ENCODE data around the gene PRKG1. TPM values are rescaled to one million over a fixed set of nuclear protein-coding genes. Genes with fewer than 3 reads are reported as not detected.

The PRKG1 gene
- total RNA-seq, 1 donor from 2014 or later = 4.6 TPM

DNA sequence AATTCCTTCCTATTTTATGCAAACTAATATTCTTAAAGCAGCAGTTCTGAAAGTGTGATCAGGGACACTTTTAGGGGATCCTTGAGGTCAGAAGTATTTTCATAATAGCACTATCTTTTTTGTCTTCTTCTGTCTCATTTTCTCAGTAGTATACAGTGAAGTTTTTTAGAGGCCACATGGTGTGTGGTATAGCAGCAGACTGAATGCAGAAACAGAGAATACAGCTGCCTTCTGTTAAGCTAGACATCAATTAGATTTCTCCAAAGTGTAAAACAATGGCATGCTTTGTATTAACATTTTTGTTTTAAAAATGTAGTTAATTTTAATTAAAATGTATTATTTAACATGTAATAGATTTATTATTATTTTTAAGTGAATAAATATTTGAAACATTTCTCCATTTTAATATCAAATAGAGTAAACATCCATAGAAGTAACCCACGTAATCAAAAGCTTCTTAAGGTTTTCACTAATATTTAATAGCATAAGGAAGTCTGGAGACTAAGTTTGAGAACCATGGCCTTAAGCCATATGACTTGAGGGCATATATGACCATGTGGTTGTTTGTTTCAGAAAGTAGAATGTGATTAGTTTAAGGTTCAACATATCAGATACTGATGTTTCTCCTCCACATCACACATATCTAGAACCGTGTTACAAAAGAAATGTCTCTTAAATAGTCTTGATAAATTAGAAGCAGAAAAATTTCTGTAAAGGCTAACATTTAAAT, 94.0 kb downstream of the PRKG1 start:
- no peak for DNase-seq (ENCODE audit: low spot score, unreplicated experiment)
- Mint-ChIP-seq H3K27ac (no peak overlapping the region), H3K36me3 (ENCODE audit: insufficient read depth) (peaks cover under 1% of the 10 kb centered on the region), H3K4me1 (ENCODE audit: low read depth) (peaks cover 3% of the 10 kb centered on the region), H3K9me3 (ENCODE audit: low read depth) (no peaks in the 10 kb centered on the region), H3K4me3 (ENCODE audit: low read depth) (no peak overlapping the region), H3K27me3 (no peaks in the 10 kb centered on the region)
- TF ChIP-seq, protein P1, sequence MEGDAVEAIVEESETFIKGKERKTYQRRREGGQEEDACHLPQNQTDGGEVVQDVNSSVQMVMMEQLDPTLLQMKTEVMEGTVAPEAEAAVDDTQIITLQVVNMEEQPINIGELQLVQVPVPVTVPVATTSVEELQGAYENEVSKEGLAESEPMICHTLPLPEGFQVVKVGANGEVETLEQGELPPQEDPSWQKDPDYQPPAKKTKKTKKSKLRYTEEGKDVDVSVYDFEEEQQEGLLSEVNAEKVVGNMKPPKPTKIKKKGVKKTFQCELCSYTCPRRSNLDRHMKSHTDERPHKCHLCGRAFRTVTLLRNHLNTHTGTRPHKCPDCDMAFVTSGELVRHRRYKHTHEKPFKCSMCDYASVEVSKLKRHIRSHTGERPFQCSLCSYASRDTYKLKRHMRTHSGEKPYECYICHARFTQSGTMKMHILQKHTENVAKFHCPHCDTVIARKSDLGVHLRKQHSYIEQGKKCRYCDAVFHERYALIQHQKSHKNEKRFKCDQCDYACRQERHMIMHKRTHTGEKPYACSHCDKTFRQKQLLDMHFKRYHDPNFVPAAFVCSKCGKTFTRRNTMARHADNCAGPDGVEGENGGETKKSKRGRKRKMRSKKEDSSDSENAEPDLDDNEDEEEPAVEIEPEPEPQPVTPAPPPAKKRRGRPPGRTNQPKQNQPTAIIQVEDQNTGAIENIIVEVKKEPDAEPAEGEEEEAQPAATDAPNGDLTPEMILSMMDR (IDR thresholded peaks at IDR 0.05; ENCODE audit: unreplicated experiment) = no peak

DNA sequence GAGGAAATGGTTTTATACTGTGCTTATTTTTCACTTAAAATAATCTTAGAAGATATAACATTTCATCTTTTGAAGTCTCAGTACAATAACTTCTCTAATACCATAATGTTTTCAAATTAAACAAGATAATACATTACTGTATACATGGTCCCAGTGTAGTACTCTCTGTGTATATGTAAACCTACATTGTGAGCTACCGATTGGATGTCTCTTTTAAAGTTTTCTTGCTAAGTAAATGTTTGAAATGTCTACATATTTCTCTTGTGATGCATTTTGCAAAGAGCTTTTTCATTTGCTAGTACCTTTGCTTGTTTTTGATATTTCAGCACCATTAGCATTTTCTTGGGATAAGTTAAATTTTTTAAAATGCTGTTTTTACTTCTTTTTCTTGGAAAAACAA, 94.8 kb downstream of the PRKG1 start:
- no peak overlapping the region for H3K27ac Mint-ChIP-seq
- peaks cover 3% of the 10 kb centered on the region for H3K4me1 Mint-ChIP-seq (ENCODE audit: low read depth)
- H3K4me3 Mint-ChIP-seq (ENCODE audit: low read depth) = no peak overlapping the region
- TF ChIP-seq, protein P1 (IDR thresholded peaks at IDR 0.05; ENCODE audit: unreplicated experiment) = no peak
- DNase-seq (ENCODE audit: low spot score, unreplicated experiment) = no peak
- no peaks in the 10 kb centered on the region for H3K36me3 Mint-ChIP-seq (ENCODE audit: insufficient read depth)
- no peaks in the 10 kb centered on the region for H3K9me3 Mint-ChIP-seq (ENCODE audit: low read depth)
- H3K27me3 Mint-ChIP-seq = no peaks in the 10 kb centered on the region

DNA sequence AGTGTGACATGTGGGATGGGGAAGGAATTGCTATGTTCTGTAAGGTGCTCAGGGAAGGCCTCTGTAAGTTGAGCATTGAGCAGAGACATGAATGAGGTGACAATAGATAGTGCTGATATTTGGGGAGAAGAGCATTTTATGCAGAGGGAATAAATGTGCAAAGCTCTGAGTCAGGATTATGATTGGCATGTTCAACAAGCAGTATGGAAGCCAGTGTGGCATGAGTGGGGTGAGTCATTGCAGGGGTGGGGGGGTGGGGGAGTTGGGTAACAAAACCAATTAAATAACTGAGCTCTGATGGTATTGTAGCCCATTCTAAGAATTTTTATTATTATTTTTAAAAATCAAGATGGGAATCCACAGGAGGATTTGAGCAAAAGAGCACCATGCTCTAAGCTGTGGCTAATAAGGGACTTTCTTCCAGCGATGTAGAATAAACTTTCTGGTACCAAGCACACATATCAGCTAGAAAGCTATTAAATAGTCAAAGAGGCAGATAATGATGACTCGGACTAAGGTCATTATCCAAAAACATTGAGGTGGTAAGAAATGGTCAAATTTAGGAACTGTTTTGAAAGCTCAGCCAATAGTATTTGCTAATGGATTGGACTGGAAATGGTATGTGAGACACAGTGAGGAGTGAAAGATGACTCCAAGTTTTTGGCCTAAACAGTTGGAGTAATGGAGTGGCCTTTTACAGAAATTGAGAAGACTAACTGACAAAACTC, 96.4 kb downstream of the PRKG1 start:
- no peak overlapping the region for H3K4me3 Mint-ChIP-seq (ENCODE audit: low read depth)
- H3K27me3 Mint-ChIP-seq = no peaks in the 10 kb centered on the region
- no peaks in the 10 kb centered on the region for H3K9me3 Mint-ChIP-seq (ENCODE audit: low read depth)
- DNase-seq (ENCODE audit: low spot score, unreplicated experiment) = no peak
- no peaks in the 10 kb centered on the region for H3K36me3 Mint-ChIP-seq (ENCODE audit: insufficient read depth)
- peaks cover 3% of the 10 kb centered on the region for H3K4me1 Mint-ChIP-seq (ENCODE audit: low read depth)
- H3K27ac Mint-ChIP-seq = no peak overlapping the region
- TF ChIP-seq, protein P1 (IDR thresholded peaks at IDR 0.05; ENCODE audit: unreplicated experiment) = no peak

DNA sequence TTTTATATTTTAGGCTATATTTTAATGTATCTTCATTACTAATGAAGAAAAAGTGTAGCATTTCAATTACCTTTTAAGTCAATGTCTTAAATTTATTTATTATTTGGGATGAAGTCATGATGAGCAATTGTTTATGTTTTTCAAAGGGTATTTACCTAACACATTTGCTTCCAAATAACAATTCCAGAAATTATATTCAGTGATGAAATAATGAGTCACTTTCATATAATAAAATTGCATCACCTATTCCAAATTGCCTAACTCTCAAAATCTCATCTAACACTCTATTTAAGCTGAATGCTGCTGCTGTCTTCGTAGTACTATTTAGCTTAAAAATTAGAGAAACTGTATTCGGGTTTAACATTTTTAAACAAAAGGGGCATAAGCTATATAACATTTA, 97.7 kb downstream of the PRKG1 start:
- Mint-ChIP-seq H3K4me1 (ENCODE audit: low read depth) (peaks cover 3% of the 10 kb centered on the region), H3K9me3 (ENCODE audit: low read depth) (no peaks in the 10 kb centered on the region), H3K27me3 (no peaks in the 10 kb centered on the region), H3K4me3 (ENCODE audit: low read depth) (no peak overlapping the region), H3K36me3 (ENCODE audit: insufficient read depth) (no peaks in the 10 kb centered on the region), H3K27ac (no peak overlapping the region)
- TF ChIP-seq, protein P1 (IDR thresholded peaks at IDR 0.05; ENCODE audit: unreplicated experiment) = no peak
- DNase-seq (ENCODE audit: low spot score, unreplicated experiment) = no peak

DNA sequence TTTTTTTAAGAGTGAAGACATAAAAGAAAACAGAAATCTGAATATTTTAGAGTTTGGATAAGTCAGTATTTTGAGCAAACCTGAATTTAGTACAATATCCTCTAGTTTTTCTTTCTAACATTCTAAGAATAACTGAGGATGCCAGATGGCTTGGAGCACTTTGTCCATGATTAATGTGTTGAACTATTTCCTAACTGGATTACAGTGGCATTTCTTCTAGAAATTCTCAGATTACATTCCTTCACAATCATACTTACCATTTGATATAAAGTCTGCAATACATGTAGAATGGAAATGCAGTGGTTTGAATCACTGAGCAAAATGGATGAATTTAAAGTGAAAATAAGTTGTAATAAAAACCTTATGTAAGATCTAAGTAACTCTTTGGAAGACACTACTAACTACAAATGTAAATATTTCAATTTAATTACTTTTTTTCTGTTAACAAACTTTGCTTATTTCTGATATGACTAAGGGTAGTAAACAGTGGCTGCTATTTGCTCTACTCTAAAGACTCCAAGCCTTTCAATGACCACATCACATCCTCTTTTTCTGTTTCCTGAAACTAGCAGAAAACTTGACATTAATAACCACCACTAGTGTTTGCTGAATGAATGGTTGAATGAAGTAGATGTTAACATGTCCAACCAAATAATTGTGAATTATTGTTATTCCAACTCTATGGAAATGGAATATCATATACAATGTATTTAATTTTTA, 102.8 kb downstream of the PRKG1 start:
- H3K36me3 Mint-ChIP-seq (ENCODE audit: insufficient read depth) = no peaks in the 10 kb centered on the region
- DNase-seq (ENCODE audit: low spot score, unreplicated experiment) = no peak
- H3K27ac Mint-ChIP-seq = no peak overlapping the region
- TF ChIP-seq, protein P1 (IDR thresholded peaks at IDR 0.05; ENCODE audit: unreplicated experiment) = no peak
- no peaks in the 10 kb centered on the region for H3K4me1 Mint-ChIP-seq (ENCODE audit: low read depth)
- H3K27me3 Mint-ChIP-seq = no peaks in the 10 kb centered on the region
- no peaks in the 10 kb centered on the region for H3K9me3 Mint-ChIP-seq (ENCODE audit: low read depth)
- no peak overlapping the region for H3K4me3 Mint-ChIP-seq (ENCODE audit: low read depth)

Measured in progenitor cell of endocrine pancreas (in vitro differentiated cells).